NCI-H1417 treated with DMSO at 0.1 percent for 48 hours (cell line): Measurements from ENCODE around the gene CD9.

Source experiments
- DNase-seq: peaks from one replicate; lab custom pipeline; 2025; lab: John Stamatoyannopoulos, UW

The CD9 gene

DNA sequence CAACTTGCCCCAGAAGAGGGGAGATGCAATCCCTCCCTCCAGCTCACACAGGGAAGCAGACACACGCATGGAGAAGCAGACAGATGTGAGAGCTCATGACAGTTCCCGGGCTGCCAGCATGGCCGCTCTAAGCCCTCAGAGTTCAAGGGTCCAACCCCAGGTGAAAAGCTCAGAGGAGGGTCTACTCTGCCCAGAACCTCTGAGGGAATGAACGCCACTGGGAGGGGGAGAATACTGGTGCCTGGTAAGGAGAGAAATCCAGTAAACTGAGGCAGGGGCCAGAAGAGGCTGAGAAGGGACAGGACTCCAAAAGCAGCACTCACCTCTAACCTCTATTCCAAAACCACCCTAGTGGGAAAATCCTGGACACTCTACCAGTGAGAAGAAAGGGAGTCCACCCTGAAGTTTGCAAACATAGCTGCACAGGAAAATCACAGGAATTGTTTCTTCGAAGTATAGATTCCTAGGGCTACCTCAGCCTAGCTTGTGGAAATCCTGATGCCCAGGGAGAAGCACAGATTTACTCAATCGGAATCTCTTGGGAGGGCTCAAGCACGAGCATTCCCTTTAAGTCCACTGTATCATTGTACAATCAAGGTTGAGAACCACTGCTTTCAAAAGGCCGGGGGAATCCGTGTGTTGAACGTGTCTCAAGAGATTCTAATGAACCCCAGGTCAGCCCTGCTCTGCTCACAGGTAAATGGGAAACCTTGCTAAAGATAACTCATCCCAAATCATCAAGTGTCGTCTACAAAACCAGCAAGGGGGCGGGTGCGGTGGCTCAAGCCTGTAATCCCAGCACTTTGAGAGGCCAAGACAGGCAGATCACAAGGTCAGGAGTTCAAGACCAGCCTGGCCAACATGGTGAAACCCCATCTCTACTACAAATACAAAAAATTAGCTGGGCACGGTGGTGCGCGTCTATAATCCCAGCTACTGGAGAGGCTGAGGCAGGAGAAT, 76.0 kb downstream of the CD9 start:
- DNase-seq: no peak

DNA sequence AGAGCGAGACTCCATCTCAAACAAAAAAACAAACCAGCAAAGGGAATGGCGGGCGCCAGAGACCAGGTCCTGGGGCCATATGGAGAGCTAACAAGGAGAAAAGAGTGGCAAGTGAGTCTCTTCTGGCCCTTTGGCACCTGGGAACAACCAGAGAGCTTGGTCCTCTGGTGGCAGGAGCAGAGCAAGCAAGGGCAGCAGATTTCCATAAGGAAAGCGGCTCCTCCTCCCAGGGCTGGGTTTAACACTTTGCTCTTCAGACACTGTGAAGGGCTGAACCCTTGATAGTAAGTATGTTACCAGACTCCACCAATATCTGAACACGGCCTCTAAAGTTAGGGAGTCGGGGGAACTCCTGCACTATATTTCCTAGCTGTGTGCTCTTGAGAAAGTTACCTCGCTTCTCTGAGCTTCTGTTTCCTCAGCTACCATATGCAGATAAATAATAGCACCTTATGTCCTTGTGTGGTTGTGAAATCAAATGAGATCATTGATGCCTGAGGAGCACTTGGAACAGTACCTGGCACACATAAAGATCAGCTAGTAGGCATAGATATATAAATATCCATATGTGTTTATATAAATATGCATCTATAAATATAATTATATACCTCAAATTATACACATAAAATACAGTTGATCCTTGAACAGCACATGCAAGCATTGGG, 76.9 kb downstream of the CD9 start:
- no peak for DNase-seq

DNA sequence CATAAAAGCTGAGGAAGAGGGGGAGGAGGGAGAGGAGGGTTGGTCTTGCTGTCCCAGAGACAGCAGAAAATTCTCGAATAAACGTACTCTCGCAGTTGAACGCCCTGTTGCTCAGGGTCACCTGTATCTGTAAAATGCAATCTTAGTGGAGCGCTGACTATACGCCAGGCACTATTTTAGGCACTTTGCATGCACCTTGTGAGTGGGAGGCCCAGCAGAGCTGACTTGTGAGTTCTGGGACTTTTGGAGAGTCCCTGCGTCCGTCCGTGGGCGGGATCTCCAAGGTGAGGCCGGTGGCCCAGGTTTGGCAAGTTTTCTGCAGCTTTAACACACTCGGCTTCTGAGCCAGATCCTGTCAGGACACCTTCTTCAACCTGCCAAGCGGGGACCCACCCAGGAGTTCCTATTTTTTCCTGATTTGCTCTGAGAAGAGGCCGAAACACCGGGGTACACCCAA, 77.8 kb downstream of the CD9 start:
- DNase-seq: no peak

DNA sequence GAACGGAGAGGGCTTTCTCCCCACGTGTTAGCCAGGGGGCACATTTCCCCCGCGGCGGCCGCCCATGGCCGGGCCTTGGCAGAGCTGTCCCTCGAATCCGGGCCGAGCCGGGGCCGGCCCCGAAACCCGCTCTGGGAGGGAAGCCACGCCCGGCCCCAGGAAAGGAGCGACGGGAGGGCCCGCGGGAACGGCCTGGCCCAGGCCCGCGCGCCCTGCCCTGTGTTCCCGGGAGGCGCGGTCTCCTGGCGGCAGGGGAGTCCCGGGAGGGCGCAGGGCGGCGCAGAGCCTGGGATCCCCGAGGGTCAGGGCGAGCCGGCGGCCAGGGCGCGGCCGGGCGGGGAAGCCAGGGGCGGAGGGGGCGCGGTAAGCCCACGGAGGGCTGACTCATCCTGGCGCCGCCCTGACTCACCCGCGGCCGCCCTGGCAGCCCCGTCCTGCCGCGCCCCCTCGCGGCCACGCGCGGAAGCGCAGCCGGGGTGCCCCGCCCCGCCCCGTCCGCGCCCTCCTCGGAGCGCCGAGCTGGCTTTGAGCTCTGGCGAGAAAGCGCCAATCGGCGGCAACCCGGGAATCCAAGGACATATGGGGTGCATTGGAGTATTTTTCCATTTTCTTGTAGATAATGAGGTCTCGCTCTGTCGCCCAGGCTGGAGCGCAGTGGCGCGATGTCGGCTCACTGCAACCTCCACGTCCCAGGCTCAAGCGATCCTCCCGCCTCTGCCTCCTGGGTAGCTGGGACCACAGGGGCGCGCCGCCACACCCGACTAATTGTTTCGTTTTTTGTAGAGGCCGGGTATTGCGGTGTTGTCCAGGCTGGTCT, 78.4 kb downstream of the CD9 start:
- no peak for DNase-seq

DNA sequence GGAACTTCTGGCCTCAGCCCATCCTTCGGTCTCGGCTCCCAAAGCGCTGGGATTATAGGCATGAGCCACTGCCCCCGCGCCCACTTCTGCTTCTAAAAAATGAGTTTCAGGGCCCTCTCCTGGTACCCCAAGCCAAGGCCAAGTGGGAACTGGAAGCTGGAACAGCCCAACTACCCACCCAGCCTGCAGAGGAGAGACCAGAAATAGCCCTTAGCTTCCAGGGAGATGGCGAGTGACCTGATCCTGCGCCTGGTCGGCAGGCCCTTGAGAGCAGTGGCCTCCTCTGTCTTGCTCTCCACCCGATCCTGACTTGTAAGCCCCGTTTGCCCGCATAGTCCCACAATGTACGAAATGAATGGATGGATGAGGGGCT, 79.0 kb downstream of the CD9 start:
- no peak for DNase-seq

DNA sequence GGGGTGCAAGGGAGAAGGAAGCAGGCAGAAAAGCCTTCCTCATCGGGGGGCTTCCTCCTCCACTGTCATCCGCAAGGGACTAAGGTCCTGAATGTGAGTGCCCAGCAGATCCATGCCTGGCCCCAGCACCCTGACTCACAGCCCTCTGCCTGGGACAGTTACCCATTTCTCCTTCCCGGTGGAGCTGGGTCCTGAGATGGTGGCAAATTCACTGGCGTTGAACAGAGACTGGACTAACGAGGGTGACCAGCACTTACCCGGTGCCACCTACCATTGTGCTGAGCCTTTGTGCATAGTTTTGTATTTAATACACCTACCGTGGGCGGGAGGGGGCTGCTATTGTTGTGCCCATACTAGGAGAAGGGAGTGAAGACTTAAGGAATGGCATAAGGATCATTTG, 79.4 kb downstream of the CD9 start:
- no peak for DNase-seq

DNA sequence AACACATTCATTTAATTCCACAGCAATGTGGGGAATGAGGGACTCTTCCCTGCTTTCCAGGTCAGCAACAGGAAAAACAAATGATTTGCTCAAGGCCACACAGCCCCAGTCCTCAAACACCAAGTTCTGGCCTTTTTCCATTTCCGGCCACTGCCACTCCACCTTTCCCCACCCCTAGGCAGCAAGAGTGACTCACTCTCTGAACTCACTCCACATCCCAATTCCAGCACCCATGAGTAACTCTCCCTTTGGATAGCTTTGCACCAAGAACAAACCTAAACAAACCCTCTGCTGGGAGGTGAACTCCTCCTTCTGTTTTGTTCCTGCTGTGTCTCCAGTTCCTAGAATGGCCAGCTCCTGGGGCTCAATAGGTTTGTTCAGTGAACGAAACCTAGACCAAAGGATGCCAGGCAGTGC, 79.9 kb downstream of the CD9 start:
- no peak for DNase-seq

DNA sequence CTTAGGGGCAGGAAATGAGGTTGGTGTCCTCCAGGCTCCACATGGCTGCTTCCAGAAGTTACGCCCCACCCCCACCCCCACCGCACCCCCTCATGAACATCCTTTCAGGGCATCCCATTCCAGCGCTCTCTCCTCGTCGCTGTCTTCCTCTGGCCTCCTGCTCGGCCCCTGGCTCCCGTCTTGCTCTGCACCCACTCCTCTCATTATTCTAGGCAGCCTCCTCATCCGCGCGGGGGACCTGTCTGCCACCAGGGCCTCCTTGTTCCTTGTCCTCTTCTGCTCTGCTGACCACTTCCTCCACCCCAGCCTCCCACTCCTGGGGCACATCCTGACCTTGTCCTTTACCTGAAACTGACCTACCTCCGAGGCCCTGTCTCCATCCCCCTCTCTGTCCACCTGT, 80.5 kb downstream of the CD9 start:
- DNase-seq: no peak

DNA sequence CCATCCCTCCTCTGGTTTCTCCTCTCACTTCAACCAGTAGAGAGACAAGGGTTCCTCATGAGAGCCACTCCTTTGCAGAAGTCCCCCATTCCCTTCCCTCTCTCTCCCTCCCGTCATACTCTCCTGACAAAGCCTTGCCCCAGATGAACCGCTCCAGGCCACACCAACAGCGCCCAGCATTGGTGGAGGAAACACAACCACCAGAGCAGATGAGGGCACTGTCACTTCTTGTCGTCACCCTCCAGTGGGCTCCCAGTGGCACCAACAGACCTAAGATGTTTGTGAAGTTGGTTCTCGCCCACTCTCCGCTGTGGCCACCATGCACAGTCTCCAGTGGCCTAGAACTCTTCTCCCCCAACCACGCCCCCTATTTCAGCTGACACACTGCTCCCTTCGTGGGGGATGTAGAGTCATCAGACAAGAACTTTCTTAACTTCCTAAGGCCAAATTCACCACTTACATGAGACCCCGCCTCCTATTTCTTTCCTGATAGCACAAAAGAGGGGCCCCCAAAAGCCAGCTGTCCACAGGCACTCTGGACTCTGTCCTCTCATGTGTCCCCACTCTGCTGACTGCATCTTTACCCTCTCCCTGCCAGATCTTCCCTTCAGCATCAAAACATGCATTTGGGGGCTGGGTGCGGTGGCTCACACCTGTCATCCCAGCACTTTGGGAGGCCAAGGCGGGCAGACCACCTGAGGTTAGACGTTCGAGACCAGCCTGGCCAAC, 81.0 kb downstream of the CD9 start:
- DNase-seq: no peak

DNA sequence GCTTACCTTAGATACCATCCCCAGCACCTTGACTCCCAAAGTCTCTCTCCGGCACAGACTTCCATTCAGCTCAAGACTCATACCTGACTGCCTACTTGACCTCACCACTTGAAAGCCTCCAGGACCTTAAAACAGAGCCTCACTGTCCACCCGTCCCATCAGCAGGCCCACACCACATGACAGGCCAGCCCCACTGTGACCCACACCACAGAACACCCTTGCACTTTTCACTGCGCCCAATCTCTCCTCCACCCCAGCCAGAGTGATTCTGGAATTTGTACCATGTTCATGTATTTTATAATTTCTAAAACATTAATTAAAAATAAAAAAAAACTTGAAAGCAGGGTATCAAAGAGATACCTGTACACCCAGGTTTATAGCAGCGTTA, 82.2 kb downstream of the CD9 start:
- no peak for DNase-seq

DNA sequence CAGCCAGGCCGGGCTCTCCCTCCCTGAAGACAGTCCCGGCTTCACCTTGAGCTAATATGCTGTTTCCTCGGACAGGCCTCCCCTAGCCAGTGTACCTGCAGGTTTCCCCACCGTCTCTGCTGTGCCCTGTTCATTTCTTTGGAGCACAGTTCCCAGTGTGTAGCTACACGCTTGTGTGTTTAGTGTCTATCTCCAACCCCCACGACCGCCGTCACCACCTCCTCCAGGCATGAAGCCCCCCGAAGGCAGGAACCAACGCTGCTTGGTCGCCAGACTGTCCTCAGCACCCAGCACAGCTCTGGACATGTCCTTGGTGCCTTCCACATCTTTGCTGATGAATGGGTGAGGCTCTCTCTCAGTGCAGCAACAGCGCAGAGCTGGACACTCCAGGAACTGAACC, 84.1 kb downstream of the CD9 start:
- DNase-seq: no peak

DNA sequence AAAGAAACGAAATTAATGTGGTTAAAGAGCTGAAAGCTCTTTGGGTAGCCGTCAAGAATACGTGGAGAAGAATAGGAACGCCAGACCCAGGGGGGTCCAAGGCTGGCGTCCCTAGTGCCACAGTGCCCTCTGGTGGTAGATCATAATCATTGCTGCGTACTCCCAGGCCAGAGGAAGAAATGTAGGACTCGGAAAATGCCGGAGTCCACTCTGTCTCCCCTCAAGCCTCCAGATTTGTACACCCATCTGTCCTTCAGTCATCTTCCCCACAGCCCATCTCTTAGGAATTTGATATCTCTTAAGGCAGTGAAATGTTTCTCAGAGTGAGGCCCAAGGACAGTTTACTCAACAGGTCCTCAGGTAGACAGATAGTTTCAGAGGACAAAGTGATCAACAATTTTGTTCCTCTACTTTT, 84.9 kb downstream of the CD9 start:
- peak; percentile 72 for DNase-seq

DNA sequence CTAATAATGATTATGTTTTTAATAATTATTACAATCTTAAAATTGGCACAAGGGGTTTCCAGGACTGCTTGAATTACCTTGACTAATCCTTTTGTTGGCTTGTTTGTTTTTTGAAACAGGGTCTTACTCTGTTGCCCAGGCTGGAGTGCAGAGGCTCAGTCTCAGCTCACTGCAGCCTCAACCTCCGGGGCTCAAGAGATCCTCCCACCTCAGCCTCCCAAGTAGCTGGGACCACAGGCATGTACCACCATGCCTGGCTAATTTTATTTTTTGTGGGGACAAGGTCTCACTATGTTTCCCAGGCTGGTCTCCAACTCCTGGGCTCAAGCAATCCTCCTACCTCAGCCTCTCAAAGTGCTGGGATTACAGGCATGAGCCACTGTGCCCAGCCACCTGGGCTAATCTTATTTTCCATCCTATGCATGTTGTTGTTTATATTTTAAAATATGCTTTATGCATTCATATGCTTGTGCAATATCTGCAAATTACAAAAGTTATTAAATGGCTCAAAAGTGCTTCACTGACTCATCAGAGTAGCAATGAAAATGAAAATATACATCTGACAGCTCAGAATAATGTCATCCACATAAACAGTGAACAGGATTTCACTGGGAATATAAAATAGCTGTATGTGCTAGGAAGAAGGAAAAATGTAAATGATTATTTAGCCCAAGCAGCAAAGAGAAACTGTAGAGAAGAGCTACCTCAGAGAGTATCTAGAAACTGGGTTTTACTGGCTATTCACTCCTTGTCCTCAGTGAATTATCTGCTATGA, 85.5 kb downstream of the CD9 start:
- no peak for DNase-seq
